Choroid plexus epithelial cell (primary cell): ENCODE data around the gene NRXN3.

Experiments used
- DNase-seq: peaks from one replicate; pipeline ENCODE4 v3.0.0-alpha.2; 2010; ENCODE audit warnings: low read depth
- H3K4me3 ChIP-seq: 2 replicates; pipeline ENCODE4 v1.5.1; 2011; ENCODE audit warnings: low read depth, mild to moderate bottlenecking, control low read depth, low read length, moderate library complexity
- CTCF ChIP-seq: conservative IDR thresholded peaks from 2 replicates; pipeline ENCODE4 v1.5.1; 2011; ENCODE audit warnings: low read depth, mild to moderate bottlenecking, control low read depth, inconsistent platforms, low read length, moderate library complexity

Gene NRXN3

DNA sequence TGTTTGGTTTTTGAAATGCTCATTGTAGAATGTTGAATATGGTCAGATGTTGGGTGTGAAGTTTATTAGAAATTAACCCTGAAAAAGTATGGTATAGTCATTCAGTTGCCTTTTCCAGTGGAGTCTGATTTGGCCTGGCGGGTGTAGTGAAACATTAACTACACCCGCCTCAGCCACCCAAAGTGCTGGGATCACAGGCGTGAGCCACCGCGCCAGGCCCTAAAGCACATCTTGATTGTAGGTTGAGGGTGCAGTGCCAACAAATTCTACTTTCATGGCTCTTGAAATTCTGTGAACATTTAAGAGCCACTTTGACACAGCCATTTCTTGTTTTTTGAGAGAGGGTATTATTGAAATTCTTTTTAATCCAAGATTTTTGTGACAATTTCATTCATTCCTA lies 1416.2 kb downstream of the NRXN3 start:
- no peak for TF ChIP-seq CTCF
- DNase-seq, result no peak
- no peak overlapping the region for H3K4me3 ChIP-seq

DNA sequence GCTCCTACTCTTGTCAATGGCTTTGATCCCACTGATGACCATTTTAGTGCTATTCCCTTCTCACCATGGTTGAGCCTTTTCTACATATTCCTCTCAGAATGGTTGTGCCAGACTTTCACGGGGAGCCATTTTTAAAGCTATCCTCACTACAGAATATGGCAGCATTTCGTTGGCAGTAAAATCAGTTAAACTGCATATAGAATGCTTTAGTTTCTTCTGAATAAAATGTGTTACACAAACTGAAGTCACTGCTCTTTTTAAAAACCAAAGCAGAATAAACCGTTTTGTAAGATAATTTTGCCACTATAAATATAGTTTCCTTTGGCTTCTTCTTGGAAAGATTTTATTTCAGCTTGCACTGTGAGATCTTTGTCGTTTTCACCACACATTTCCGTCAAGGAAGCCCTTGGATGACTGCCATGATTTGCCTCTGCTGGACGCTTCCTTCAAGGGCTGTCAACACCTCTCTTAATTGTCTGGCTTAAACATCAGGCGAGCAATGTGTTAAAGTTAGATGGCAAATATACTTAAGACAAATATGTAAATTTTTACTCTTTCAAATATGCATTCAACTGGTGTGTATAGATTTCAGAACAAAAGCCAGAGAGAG lies 1416.9 kb downstream of the NRXN3 start:
- DNase-seq, result peak; percentile 89
- no peak overlapping the region for H3K4me3 ChIP-seq
- TF ChIP-seq CTCF, result peak; percentile 18

GRCh38 chr14:79587875-79588274 lies 1417.7 kb downstream of the NRXN3 start:
- no peak overlapping the region for H3K4me3 ChIP-seq
- TF ChIP-seq CTCF, result no peak
- DNase-seq, result no peak

GRCh38 chr14:79588398-79588797 lies 1418.2 kb downstream of the NRXN3 start:
- no peak for TF ChIP-seq CTCF
- no peak for DNase-seq

GRCh38 chr14:79596551-79596950 lies 1426.4 kb downstream of the NRXN3 start:
- no peak overlapping the region for H3K4me3 ChIP-seq
- DNase-seq, result peak; percentile 89
- TF ChIP-seq CTCF, result no peak

More at GRCh38 chr14:79588398-79588797, 1418.2 kb downstream of the NRXN3 start:
- H3K4me3 ChIP-seq, result no peak overlapping the region

GRCh38 chr14:79597566-79597965 lies 1427.4 kb downstream of the NRXN3 start:
- peak; percentile 74 for DNase-seq

More at GRCh38 chr14:79597566-79597965, 1427.4 kb downstream of the NRXN3 start:
- H3K4me3 ChIP-seq, result no peak overlapping the region
- TF ChIP-seq CTCF, result no peak
